Measurements from ENCODE around the gene DYNC2I2. TPM values are rescaled to one million over a fixed set of nuclear protein-coding genes. Genes with fewer than 3 reads are reported as not detected.

Gene DYNC2I2
- total RNA-seq, 1 experiment from 2014 or later: 58.6 TPM

DNA sequence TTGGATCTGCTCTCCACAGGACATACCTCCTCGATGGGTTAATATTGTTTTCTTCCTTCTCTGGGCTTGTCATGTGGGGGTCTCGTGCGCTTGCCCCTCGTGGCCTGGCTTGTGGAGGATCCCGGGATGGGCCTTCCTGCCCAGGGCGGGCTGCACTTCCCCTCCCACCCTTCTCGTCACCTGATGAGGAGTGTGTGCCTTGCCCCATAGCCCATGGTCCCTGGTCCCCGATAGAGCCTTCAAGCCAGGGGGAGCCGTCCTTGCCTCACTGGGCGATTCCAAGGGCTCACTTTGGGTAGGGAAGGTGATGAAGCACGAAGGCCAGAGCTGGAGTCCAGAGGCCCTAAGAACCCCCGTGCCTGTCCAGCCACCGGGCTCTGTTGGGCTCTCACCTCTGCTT lies 28.7 kb downstream of the DYNC2I2 start:
- Mint-ChIP-seq H3K27ac (peak overlapping the region in 1 of 3 experiments; percentile 56; a peak in 2 of 7 replicates), H3K4me3 (no peak overlapping the region; a peak in 1 of 5 replicates), H3K36me3 (ENCODE audit: insufficient read depth in 1 of 3, low read depth in 3 of 3) (peaks cover 30 to 81% (median 63%) of the 10 kb centered on the region in 3 experiments), H3K27me3 (ENCODE audit: low read depth) (no peaks in the 10 kb centered on the region), H3K4me1 (0 out of 4 replicates have a peak, but pooled peaks cover 0 to 4% of the 10 kb centered on the region in 2 experiments), H3K9me3 (no peaks in the 10 kb centered on the region)
- Histone ChIP-seq H2BK15ac (ENCODE audit: low read depth, low read length) (no peak overlapping the region), H4K8ac (replicated peaks; ENCODE audit: insufficient read length, low read depth, low read length) (no peak overlapping the region), H2BK120ac (ENCODE audit: low read depth, low read length, poor library complexity, severe bottlenecking) (no peak overlapping the region), H3K79me2 (ENCODE audit: insufficient read depth, low read length) (no peaks in the 10 kb centered on the region), H3K9me3 (ENCODE audit: control insufficient read depth, low read depth, low read length) (no peaks in the 10 kb centered on the region), H3K23me2 (ENCODE audit: insufficient read length, low read depth, low read length, poor library complexity, severe bottlenecking) (no peaks in the 10 kb centered on the region), H3K4ac (ENCODE audit: low read depth, low read length) (no peak overlapping the region), H3K27ac (ENCODE audit: insufficient read length, low read depth, low read length) (no peak overlapping the region), H3K79me1 (ENCODE audit: insufficient read depth, low read depth, low read length, poor library complexity, severe bottlenecking) (no peaks in the 10 kb centered on the region), H2BK12ac (ENCODE audit: insufficient read length, low read depth, low read length) (no peak overlapping the region), H4K5ac (ENCODE audit: insufficient read length, low read depth, low read length) (no peak overlapping the region), H4K20me1 (ENCODE audit: control insufficient read depth, insufficient read depth, insufficient read length) (no peaks in the 10 kb centered on the region), H3K56ac (ENCODE audit: insufficient read length, low read depth, low read length) (no peak overlapping the region), H3K27me3 (ENCODE audit: insufficient read depth, low read length) (no peaks in the 10 kb centered on the region), H3K23ac (ENCODE audit: insufficient read length, low read depth, low read length) (no peak overlapping the region), H3K4me1 (ENCODE audit: insufficient read depth, low read length) (no peaks in the 10 kb centered on the region), H2AFZ (ENCODE audit: low read length) (no peak overlapping the region), H2BK5ac (ENCODE audit: insufficient read length, low read length) (no peak overlapping the region), H2BK20ac (ENCODE audit: low read depth, low read length, poor library complexity, severe bottlenecking) (no peak overlapping the region), H3K18ac (ENCODE audit: insufficient read length, low read depth, low read length) (no peak overlapping the region), H4K91ac (ENCODE audit: insufficient read length, low read depth, low read length) (no peak overlapping the region), H3K4me2 (ENCODE audit: insufficient read depth, insufficient read length, low read length) (no peak overlapping the region), H3T11ph (ENCODE audit: low read length) (no peak overlapping the region), H3K9ac (ENCODE audit: extremely low read depth, insufficient read length, low read length) (no peak overlapping the region), H3K14ac (ENCODE audit: insufficient read depth, low read length) (no peak overlapping the region), H2AK5ac (ENCODE audit: insufficient read length, low read length) (no peak overlapping the region)
- DNase-seq: no peak
- no CpG with 5 or more reads among the region's 13 CpGs for WGBS (ENCODE audit: extremely low coverage, insufficient read length, low lambda C conversion rate)
- no peak for TF ChIP-seq CTCF (conservative IDR thresholded peaks at IDR 0.05)
